ENCODE data around the gene NCSTN.
"Not testable (repeated sequence)": the region's sequence is repeated elsewhere in the genome, so short reads cannot be mapped to it uniquely, and the experiment has no call there.

Gene NCSTN

GRCh38 chr1:160370561-160371345 lies 27.6 kb downstream of the NCSTN start:
- DNase-seq, result no peak

GRCh38 chr1:160371346-160371631 lies 28.1 kb downstream of the NCSTN start:
- DNase-seq, result no peak

GRCh38 chr1:160371756-160372155 lies 28.6 kb downstream of the NCSTN start:
- DNase-seq, result no peak

- no peak for DNase-seq
These were observed 30.5 kb downstream of the NCSTN start for GRCh38 chr1:160373696-160374095.

- no peak for DNase-seq
These were observed 31.3 kb downstream of the NCSTN start for GRCh38 chr1:160374306-160375110.

GRCh38 chr1:160375788-160376524 lies 32.8 kb downstream of the NCSTN start:
- peak; percentile 20 for DNase-seq

GRCh38 chr1:160376525-160377131 lies 33.4 kb downstream of the NCSTN start:
- DNase-seq, result peak; percentile 29

GRCh38 chr1:160377585-160378206 lies 34.5 kb downstream of the NCSTN start:
- no peak for DNase-seq

GRCh38 chr1:160384812-160385211 lies 41.6 kb downstream of the NCSTN start:
- not testable (repeated sequence) for DNase-seq

GRCh38 chr1:160388406-160388805 lies 45.2 kb downstream of the NCSTN start:
- not testable (repeated sequence) for DNase-seq

- DNase-seq, result no peak
These were observed 51.5 kb downstream of the NCSTN start for GRCh38 chr1:160394673-160395072.

- no peak for DNase-seq
These were observed 54.5 kb downstream of the NCSTN start for GRCh38 chr1:160397651-160398050.

- DNase-seq, result no peak
These were observed 55.6 kb downstream of the NCSTN start for GRCh38 chr1:160398823-160399222.

GRCh38 chr1:160399544-160400222 lies 56.5 kb downstream of the NCSTN start:
- DNase-seq, result no peak

- peak; percentile 88 for DNase-seq
These were observed 57.1 kb downstream of the NCSTN start, which contains the start of gene VANGL2 for GRCh38 chr1:160400223-160400645. Gene VANGL2 (plus strand): TSS chr1:160400564. CDS start chr1:160415838, 15,274 bp downstream.

GRCh38 chr1:160400646-160401486 lies 57.7 kb downstream of the NCSTN start:
- DNase-seq, result peak; percentile 78

- no peak for DNase-seq
These were observed 58.3 kb downstream of the NCSTN start for GRCh38 chr1:160401487-160401805.

- no peak for DNase-seq
These were observed 59.0 kb downstream of the NCSTN start for GRCh38 chr1:160402001-160402795.

- no peak for DNase-seq
These were observed 60.1 kb downstream of the NCSTN start for GRCh38 chr1:160403244-160403643.

GRCh38 chr1:160404094-160404493 lies 60.9 kb downstream of the NCSTN start:
- DNase-seq, result no peak

Measured in right kidney (tissue), 1 donor.